Measurements from ENCODE around the gene SNAPC4.

- TF ChIP-seq SIN3A (conservative IDR thresholded peaks at IDR 0.05 in 1 of 2, IDR thresholded peaks at IDR 0.05 in 1 of 2; ENCODE audit: low read depth in 1 of 2, low read length in 2 of 2), result no peak
- TF ChIP-seq ZNF274 (IDR thresholded peaks at IDR 0.05; ENCODE audit: borderline replicate concordance, extremely low read depth, low read length), result no peak
Measured at GRCh38 chr9:136429075-136429628, 29.2 kb upstream of the SNAPC4 start.
